BLaER1 (cell line): ENCODE results near the gene SLC5A11.

Experiments
- H3K27ac ChIP-seq: shearing (Covaris generic); formaldehyde crosslinking; 2 replicates; pipeline ENCODE4 v1.8.1; 2022
- H3K27me3 ChIP-seq: shearing (Covaris generic); formaldehyde crosslinking; 2 replicates; pipeline ENCODE4 v1.8.1; 2022
- H3K36me3 ChIP-seq: shearing (Covaris generic); formaldehyde crosslinking; 2 replicates; pipeline ENCODE4 v1.8.1; 2022
- H3K4me1 ChIP-seq: shearing (Covaris generic); formaldehyde crosslinking; 2 replicates; pipeline ENCODE4 v1.8.1; 2022
- H3K4me2 ChIP-seq: shearing (Covaris generic); formaldehyde crosslinking; 2 replicates; pipeline ENCODE4 v1.8.1; 2022
- H3K4me3 ChIP-seq: shearing (Covaris generic); formaldehyde crosslinking; 2 replicates; pipeline ENCODE4 v1.8.1; 2022
- H3K9ac ChIP-seq: shearing (Covaris generic); formaldehyde crosslinking; 2 replicates; pipeline ENCODE4 v1.8.1; 2022
- H3K9me3 ChIP-seq: shearing (Covaris generic); formaldehyde crosslinking; 2 replicates; pipeline ENCODE4 v1.8.1; 2022
- H4K20me1 ChIP-seq: shearing (Covaris generic); formaldehyde crosslinking; 2 replicates; pipeline ENCODE4 v1.8.1; 2022
- Cebpa-rat ChIP-seq: shearing (Covaris generic); IDR thresholded peaks from 2 replicates; pipeline ENCODE4 v1.8.1; 2022

SLC5A11 gene

DNA sequence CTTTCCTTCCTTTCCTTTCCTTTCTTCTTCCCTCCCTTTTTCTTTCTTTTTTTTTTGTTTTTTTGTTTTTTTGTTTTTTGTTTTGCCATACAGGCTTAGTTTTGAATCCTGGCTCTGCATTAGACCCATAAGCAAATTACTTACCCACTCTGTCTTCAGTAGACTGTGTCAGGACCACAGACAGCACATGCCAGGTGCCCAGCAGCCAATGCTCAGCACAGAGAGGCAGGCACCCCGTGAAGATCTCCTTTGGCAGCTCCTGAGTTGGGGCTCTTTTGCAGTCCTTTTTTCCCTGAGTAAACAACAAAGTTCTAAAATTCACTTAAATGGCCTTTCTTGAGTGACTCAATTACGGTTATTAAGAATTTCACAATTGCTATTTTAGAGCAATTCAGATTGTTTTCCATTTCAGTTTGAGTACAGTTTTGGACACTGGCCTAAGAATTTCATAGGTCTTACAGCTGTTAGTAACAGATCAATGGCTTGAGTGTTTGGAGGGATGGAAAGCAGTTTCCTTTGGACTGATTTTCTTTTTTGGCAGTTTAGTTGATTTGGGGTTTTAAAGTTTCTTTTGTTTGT is 26.2 kb upstream of the SLC5A11 start:
- Histone ChIP-seq H3K27ac (no peak overlapping the region), H4K20me1 (peaks cover 25% of the 10 kb centered on the region)

GRCh38 chr16:24820522-24820921 is 25.2 kb upstream of the SLC5A11 start:
- Histone ChIP-seq H3K27ac (no peak overlapping the region), H3K4me1 (no peaks in the 10 kb centered on the region; the same call in 1 of the 2 replicates), H3K4me2 (no peak overlapping the region), H3K9ac (no peak overlapping the region), H3K4me3 (no peak overlapping the region), H3K9me3 (no peaks in the 10 kb centered on the region), H4K20me1 (peaks cover 27% of the 10 kb centered on the region), H3K27me3 (no peaks in the 10 kb centered on the region), H3K36me3 (peaks cover 96% of the 10 kb centered on the region)
- TF ChIP-seq Cebpa-rat = no peak

More for the DNA sequence above, 26.2 kb upstream of the SLC5A11 start:
- Histone ChIP-seq H3K4me3 (no peak overlapping the region), H3K27me3 (no peaks in the 10 kb centered on the region), H3K9ac (no peak overlapping the region), H3K4me2 (no peak overlapping the region), H3K9me3 (no peaks in the 10 kb centered on the region), H3K4me1 (no peaks in the 10 kb centered on the region; the same call in 1 of the 2 replicates), H3K36me3 (peaks cover 98% of the 10 kb centered on the region)
- TF ChIP-seq Cebpa-rat = no peak

- no peaks in the 10 kb centered on the region; the same call in 1 of the 2 replicates for H3K4me1 ChIP-seq
- peaks cover 32% of the 10 kb centered on the region for H4K20me1 ChIP-seq
- H3K27me3 ChIP-seq = no peaks in the 10 kb centered on the region
- no peak overlapping the region for H3K4me2 ChIP-seq
- H3K36me3 ChIP-seq = peaks cover 96% of the 10 kb centered on the region
- no peak for TF ChIP-seq Cebpa-rat
- no peak overlapping the region for H3K9ac ChIP-seq
- H3K27ac ChIP-seq = no peak overlapping the region
- no peaks in the 10 kb centered on the region for H3K9me3 ChIP-seq
- no peak overlapping the region for H3K4me3 ChIP-seq
These were observed 24.6 kb upstream of the SLC5A11 start for GRCh38 chr16:24821129-24821528.

- no peak overlapping the region for H3K9ac ChIP-seq
- no peak for TF ChIP-seq Cebpa-rat
- no peaks in the 10 kb centered on the region for H3K27me3 ChIP-seq
- no peak overlapping the region for H3K4me2 ChIP-seq
- no peaks in the 10 kb centered on the region; the same call in 1 of the 2 replicates for H3K4me1 ChIP-seq
- peaks cover 96% of the 10 kb centered on the region for H3K36me3 ChIP-seq
- H3K4me3 ChIP-seq = no peak overlapping the region
- H4K20me1 ChIP-seq = peaks cover 27% of the 10 kb centered on the region
- H3K27ac ChIP-seq = no peak overlapping the region
- H3K9me3 ChIP-seq = no peaks in the 10 kb centered on the region
These were observed 23.2 kb upstream of the SLC5A11 start for GRCh38 chr16:24822542-24822941.

- Histone ChIP-seq H3K27me3 (no peaks in the 10 kb centered on the region), H3K36me3 (peaks cover 96% of the 10 kb centered on the region), H3K4me2 (no peak overlapping the region), H3K9ac (no peak overlapping the region), H3K27ac (no peak overlapping the region), H3K4me1 (no peaks in the 10 kb centered on the region; the same call in 1 of the 2 replicates), H4K20me1 (peaks cover 27% of the 10 kb centered on the region), H3K4me3 (no peak overlapping the region), H3K9me3 (no peaks in the 10 kb centered on the region)
- TF ChIP-seq Cebpa-rat = no peak
These were observed 22.8 kb upstream of the SLC5A11 start for GRCh38 chr16:24822974-24823373.

DNA sequence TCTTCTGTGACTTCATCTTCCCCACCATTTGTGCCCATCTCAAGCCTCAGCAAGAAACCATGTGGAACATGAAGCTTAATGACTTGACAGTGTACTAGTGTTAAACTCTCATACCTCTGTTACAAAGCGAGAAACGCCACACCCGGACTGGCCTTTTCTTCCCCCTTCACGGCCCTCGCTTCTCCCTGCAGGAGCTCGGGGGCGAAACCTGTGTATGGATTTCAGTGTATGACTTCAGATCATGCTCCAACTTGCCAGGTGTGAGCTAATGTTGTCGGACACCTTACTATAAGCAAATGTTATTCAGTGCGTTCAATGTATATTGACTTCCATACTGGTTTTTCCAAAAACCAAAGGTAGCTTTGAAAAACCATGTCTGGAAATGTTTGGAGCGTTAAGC is 20.1 kb upstream of the SLC5A11 start:
- Histone ChIP-seq H3K4me2 (no peak overlapping the region), H3K27me3 (no peaks in the 10 kb centered on the region), H3K4me1 (no peaks in the 10 kb centered on the region; the same call in 1 of the 2 replicates), H3K27ac (no peak overlapping the region), H4K20me1 (peaks cover 27% of the 10 kb centered on the region), H3K9me3 (no peaks in the 10 kb centered on the region), H3K36me3 (peaks cover 77% of the 10 kb centered on the region), H3K4me3 (no peak overlapping the region), H3K9ac (no peak overlapping the region)
- TF ChIP-seq Cebpa-rat = no peak

DNA sequence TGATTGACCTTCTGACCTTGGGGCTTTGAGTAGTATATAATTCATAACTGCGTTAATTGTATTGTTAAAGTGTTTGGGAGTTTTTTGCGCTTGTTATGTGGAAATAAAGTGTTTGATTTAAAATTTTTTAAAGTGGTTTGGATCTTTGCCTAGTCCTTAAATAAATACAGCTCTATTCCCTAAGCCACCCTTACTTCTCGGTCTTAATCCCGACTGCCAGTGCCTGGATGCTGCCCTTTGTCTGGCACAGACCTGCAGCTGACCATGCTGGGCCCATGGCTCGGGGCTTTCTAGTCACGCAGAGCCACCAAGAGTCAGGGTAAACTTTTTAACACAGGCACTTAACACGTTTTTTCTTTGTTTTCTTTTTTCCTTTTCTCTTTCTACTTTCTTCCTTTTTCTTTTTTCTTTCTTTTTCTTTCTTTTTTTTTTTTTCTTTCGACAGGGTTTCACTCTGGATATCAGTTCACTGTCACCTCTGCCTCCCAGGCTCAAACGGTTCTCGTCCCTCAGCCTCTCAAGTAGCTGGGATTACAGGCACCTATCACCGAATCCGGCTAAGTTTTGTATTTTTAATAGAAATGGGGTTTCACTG is 19.6 kb upstream of the SLC5A11 start:
- Histone ChIP-seq H3K4me3 (no peak overlapping the region), H3K4me2 (no peak overlapping the region)

DNA sequence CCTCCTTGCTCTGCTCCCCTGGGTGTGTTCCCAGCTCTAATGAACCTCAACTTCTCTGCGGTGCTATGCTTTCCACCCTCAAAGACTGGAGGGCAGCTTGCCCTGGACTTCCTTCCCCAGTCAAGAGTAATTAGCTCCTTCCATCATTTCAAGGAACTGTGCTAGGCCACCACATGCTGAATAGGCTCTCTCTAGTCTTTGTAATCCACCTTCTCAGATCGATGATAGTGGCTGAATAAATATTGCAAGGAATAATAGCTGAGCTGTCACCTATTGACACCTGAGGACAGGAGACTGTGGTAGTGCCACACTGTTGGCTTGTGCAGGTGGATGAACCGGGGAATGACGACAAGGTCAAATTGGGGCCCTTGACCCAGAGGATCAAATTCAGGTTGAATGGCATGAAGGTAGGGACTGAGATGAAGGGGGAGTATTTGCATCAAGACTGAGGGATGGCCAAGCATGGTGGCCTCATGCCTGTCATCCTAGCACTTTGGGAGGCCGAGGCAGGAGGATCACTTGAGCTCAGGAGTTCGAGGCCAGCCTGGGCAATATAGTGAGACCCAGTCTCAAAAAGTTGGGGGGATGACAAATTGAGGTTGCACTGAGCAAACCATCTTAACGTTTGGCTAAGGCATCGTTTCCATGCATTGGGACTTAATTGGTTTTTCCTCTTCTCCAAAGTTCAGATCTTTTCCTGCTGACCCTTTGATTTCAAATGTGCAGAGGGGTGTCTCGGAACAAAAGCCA is 18.8 kb upstream of the SLC5A11 start:
- no peak overlapping the region for H3K9ac ChIP-seq
- H3K9me3 ChIP-seq = no peaks in the 10 kb centered on the region
- peaks cover 64% of the 10 kb centered on the region for H3K36me3 ChIP-seq
- no peak for TF ChIP-seq Cebpa-rat
- H3K4me2 ChIP-seq = no peak overlapping the region
- H3K27ac ChIP-seq = no peak overlapping the region
- no peak overlapping the region for H3K4me3 ChIP-seq
- no peaks in the 10 kb centered on the region for H3K4me1 ChIP-seq
- no peaks in the 10 kb centered on the region for H3K27me3 ChIP-seq
- peaks cover 18% of the 10 kb centered on the region for H4K20me1 ChIP-seq

More for the DNA sequence above, 19.6 kb upstream of the SLC5A11 start:
- no peak overlapping the region for H3K27ac ChIP-seq
- TF ChIP-seq Cebpa-rat = no peak
- H3K36me3 ChIP-seq = peaks cover 72% of the 10 kb centered on the region
- H3K27me3 ChIP-seq = no peaks in the 10 kb centered on the region
- no peak overlapping the region for H3K9ac ChIP-seq
- no peaks in the 10 kb centered on the region; the same call in 1 of the 2 replicates for H3K4me1 ChIP-seq
- H4K20me1 ChIP-seq = peaks cover 25% of the 10 kb centered on the region
- no peaks in the 10 kb centered on the region for H3K9me3 ChIP-seq

- Histone ChIP-seq H3K9me3 (no peaks in the 10 kb centered on the region), H3K36me3 (peaks cover 43% of the 10 kb centered on the region), H3K27me3 (no peaks in the 10 kb centered on the region), H3K4me2 (no peak overlapping the region), H3K27ac (no peak overlapping the region), H4K20me1 (peaks cover 7% of the 10 kb centered on the region; the same call in 1 of the 2 replicates), H3K4me1 (no peaks in the 10 kb centered on the region), H3K9ac (no peak overlapping the region), H3K4me3 (no peak overlapping the region)
- TF ChIP-seq Cebpa-rat = no peak
These were observed 16.6 kb upstream of the SLC5A11 start for GRCh38 chr16:24829153-24829552.

DNA sequence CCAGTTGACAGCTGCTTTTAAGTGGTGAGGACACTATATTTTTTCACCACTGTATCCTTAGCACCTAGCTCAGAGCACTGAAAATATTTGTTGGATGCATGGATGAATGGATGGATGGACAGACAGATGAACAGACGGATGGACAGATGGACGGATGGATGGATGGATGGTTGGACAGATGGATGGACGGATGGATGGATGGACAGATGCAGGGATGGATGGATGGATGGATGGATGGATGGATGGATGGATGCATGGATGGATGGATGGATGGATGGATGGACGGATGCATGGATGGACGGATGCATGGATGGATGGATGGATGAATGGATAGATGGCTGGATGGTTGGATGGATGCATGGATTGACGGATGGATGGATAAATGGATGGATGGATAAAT is 12.4 kb upstream of the SLC5A11 start:
- Histone ChIP-seq H3K27ac (no peak overlapping the region), H3K9me3 (no peaks in the 10 kb centered on the region), H3K4me3 (no peak overlapping the region), H3K36me3 (peaks cover 4% of the 10 kb centered on the region), H3K4me2 (no peak overlapping the region), H3K9ac (no peak overlapping the region), H3K4me1 (no peaks in the 10 kb centered on the region), H3K27me3 (no peaks in the 10 kb centered on the region), H4K20me1 (no peaks in the 10 kb centered on the region)
- TF ChIP-seq Cebpa-rat = no peak
